PFSK-1 (cell line): ENCODE measurements around the gene SHFL.

Experiments
- FOXP2 ChIP-seq: optimal IDR thresholded peaks from 2 replicates; pipeline ENCODE3; 2011; ENCODE audit warnings: borderline replicate concordance, control low read depth, inconsistent platforms; ENCODE audit not compliant: insufficient read depth; ENCODE audit errors: extremely low read length, extremely low read depth
- POLR2AphosphoS5 ChIP-seq: IDR thresholded peaks from 2 replicates; pipeline ENCODE4 v1.6.1; 2012; ENCODE audit warnings: low read depth, mild to moderate bottlenecking, control low read depth, low read length, moderate library complexity
- SIN3A ChIP-seq: IDR thresholded peaks from 2 replicates; pipeline ENCODE4 v1.6.1; 2012; ENCODE audit warnings: mild to moderate bottlenecking, low read length, moderate library complexity, borderline replicate concordance; ENCODE audit not compliant: insufficient read depth
- TAF1 ChIP-seq: IDR thresholded peaks from 2 replicates; pipeline ENCODE4 v1.6.1; 2012; ENCODE audit warnings: low read length, control low read depth, borderline replicate concordance; ENCODE audit not compliant: insufficient read depth
- TF ChIP-seq, protein P1 (sequence below), 2 experiments: IDR thresholded peaks; 2 replicates each; pipeline versions ENCODE4 v1.6.1 to v1.8.0; 2011 to 2012; ENCODE audit warnings: low read depth in 2 of 2, low read length in 2 of 2, control low read depth in 1 of 2, inconsistent platforms in 1 of 2, mild to moderate bottlenecking in 1 of 2, moderate library complexity in 1 of 2; ENCODE audit not compliant: insufficient read depth in 1 of 2

The SHFL gene

DNA sequence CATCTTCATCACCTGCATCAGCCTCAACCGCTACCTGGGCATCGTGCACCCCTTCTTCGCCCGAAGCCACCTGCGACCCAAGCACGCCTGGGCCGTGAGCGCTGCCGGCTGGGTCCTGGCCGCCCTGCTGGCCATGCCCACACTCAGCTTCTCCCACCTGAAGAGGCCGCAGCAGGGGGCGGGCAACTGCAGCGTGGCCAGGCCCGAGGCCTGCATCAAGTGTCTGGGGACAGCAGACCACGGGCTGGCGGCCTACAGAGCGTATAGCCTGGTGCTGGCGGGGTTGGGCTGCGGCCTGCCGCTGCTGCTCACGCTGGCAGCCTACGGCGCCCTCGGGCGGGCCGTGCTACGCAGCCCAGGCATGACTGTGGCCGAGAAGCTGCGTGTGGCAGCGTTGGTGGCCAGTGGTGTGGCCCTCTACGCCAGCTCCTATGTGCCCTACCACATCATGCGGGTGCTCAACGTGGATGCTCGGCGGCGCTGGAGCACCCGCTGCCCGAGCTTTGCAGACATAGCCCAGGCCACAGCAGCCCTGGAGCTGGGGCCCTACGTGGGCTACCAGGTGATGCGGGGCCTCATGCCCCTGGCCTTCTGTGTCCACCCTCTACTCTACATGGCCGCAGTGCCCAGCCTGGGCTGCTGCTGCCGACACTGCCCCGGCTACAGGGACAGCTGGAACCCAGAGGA is 28.0 kb downstream of the SHFL start:
- TF ChIP-seq POLR2AphosphoS5 (0 out of 2 replicates have a peak, but pooled peaks have one; percentile 17), FOXP2 (peak; percentile 26)
- TF ChIP-seq, protein P1, sequence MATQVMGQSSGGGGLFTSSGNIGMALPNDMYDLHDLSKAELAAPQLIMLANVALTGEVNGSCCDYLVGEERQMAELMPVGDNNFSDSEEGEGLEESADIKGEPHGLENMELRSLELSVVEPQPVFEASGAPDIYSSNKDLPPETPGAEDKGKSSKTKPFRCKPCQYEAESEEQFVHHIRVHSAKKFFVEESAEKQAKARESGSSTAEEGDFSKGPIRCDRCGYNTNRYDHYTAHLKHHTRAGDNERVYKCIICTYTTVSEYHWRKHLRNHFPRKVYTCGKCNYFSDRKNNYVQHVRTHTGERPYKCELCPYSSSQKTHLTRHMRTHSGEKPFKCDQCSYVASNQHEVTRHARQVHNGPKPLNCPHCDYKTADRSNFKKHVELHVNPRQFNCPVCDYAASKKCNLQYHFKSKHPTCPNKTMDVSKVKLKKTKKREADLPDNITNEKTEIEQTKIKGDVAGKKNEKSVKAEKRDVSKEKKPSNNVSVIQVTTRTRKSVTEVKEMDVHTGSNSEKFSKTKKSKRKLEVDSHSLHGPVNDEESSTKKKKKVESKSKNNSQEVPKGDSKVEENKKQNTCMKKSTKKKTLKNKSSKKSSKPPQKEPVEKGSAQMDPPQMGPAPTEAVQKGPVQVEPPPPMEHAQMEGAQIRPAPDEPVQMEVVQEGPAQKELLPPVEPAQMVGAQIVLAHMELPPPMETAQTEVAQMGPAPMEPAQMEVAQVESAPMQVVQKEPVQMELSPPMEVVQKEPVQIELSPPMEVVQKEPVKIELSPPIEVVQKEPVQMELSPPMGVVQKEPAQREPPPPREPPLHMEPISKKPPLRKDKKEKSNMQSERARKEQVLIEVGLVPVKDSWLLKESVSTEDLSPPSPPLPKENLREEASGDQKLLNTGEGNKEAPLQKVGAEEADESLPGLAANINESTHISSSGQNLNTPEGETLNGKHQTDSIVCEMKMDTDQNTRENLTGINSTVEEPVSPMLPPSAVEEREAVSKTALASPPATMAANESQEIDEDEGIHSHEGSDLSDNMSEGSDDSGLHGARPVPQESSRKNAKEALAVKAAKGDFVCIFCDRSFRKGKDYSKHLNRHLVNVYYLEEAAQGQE (IDR thresholded peaks at IDR 0.05; ENCODE audit: insufficient read depth in 1 of 2, low read depth in 2 of 2, low read length in 2 of 2): no peak

DNA sequence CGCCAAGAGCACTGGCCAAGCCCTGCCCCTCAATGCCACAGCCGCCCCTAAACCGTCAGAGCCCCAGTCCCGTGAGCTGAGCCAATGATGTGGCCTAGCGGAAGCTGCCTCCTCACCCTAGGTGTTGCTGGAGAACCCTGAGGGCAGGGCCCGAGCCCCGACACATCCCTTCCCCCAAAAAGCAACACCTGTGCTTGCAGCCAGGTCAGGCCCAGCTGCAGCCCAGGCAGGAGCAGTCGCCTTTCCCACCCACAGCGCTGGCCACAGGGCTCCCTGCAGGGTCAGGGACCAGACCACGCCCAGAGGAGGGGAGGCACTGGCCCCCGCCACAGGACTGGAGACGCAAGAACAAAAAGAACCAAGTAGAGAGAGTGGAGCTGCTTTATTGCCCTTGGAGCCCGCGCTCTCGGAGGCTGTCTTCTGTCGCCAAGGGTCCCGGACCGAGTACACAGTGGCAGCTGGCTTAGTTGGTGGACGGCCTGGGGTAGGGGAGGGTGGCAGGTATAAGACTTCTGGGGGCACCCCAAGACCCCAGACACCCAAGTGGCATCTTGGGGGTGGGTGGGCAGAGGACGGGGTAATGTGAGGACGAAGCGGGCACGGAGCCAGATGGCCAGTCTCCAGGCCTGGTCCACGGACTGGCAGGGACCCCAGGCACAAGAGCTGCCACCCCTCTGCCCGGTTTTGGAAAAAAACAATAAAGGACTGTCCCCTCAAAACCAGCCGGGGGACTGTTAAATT is 28.7 kb downstream of the SHFL start:
- TF ChIP-seq TAF1 (no peak), FOXP2 (peak; percentile 8)
- TF ChIP-seq, protein P1 (IDR thresholded peaks at IDR 0.05; ENCODE audit: insufficient read depth in 1 of 2, low read depth in 2 of 2, low read length in 2 of 2): no peak

DNA sequence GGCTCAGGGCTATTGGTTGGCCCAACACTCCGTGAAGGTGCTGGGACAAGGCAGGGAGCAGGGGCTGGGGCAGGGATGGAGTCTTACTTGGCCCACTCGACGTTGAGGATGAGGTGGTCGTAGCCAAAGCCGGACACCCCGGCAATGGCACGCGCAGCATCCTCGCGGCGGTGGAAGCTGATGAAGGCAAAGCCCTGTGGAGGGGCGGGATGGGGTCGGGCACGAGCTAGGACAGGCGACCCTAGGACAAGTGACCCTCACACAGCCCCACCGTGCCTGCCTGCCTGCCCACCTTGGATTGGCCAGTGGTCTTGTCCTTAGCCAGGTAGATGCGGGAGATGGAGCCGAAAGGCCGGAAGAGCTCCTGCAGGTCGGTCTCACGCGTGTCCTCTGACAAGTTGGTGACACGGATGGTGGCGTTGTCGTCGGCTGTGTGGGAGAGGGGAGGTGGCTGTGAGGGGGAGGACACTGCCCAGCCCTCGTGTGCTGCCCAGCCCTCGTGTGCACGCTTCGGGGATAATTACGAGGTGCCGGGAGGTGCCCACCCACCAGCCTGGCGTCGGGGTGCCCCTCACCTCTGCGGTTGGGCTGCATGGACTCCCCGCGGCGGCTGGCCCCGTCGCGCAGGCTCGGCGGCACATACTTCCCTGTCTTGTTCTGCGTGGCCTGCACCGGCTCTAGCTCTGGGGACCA is 29.4 kb downstream of the SHFL start:
- no peak for TF ChIP-seq TAF1
- no peak for TF ChIP-seq FOXP2
- no peak for TF ChIP-seq SIN3A
- TF ChIP-seq POLR2AphosphoS5: no peak; the same call in none of the 2 replicates
- TF ChIP-seq, protein P1 (IDR thresholded peaks at IDR 0.05; ENCODE audit: insufficient read depth in 1 of 2, low read depth in 2 of 2, low read length in 2 of 2): no peak

DNA sequence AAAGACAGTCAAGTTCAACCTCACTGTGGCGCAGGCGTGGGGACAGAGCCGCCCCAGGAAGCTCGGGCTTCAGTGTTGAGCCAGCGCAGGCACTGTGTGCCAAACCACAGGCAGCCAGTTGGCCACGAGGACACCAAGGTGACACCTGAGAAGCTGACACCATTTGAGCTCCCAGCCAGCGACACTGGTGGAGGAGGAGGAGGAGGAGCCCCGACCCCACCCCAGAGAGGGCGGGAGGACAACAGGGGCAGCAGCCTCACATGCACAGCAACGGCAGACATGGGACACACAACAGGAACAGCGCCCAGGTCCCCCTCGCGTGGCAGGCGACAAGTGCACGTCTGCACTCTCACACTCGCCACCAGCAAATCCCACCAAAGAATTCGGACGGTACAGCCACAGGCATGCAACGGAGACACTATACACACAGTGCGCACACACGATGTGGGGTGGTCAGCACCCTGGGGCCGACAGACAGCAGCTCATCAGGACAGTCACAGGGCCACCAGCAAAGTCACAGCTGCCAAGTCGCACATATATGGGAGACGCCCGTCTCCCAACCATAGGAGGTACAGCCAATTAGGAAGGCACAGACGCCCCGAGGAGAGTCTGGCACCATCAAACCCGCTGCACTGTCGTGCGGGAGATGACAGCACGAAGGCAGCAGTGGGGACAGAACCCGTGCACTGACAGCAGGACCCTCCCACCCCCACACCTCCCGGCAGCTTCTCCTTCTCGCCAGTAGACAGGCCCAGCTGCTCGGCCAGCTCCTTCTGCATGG is 30.2 kb downstream of the SHFL start:
- TF ChIP-seq TAF1: no peak
- TF ChIP-seq, protein P1 (IDR thresholded peaks at IDR 0.05; ENCODE audit: insufficient read depth in 1 of 2, low read depth in 2 of 2, low read length in 2 of 2): no peak
- TF ChIP-seq FOXP2: no peak
- TF ChIP-seq POLR2AphosphoS5: no peak
- TF ChIP-seq SIN3A: no peak
